HL-60/S4 treated with retinoic acid at 250 ng/mL for 4 days and 3 days (cell line): ENCODE data around the gene IQCH.
"Not testable (repeated sequence)": the region's sequence is repeated elsewhere in the genome, so short reads cannot be mapped to it uniquely, and the experiment has no call there.

Source experiments
- in situ Hi-C: fragments of 300-500 bp; cut with MboI; formaldehyde crosslinking; loops from 2 replicates; pipeline ENCODE4 v1.7.0; 2022; ENCODE audit warnings: low sequenced_read_pairs

The IQCH gene

DNA sequence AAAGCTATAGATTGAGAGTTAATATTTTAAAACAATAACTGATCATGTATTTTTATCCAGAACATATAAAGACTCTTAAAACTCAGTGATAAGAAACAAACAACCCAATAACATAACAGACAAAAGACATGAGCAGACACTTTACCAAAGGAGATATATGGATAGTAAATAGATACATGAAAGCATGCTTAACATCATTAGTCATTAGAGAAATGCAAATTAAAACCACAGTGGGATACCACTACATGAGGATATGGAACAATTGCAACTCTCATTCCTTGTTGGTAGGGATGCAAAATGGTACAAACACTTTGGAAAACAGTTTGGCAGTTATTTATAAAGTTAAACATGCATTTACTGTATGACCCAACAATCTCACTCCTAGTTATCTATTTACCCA lies 95.0 kb downstream of the IQCH start:
- in situ Hi-C loops: no loop called here

- in situ Hi-C loops: no loop called here
These were observed 95.5 kb downstream of the IQCH start for GRCh38 chr15:67350042-67350441.

GRCh38 chr15:67358391-67358790 lies 103.8 kb downstream of the IQCH start:
- in situ Hi-C loops: no loop called here

- in situ Hi-C loops: no loop called here
These were observed 104.2 kb downstream of the IQCH start for GRCh38 chr15:67358812-67359211.

DNA sequence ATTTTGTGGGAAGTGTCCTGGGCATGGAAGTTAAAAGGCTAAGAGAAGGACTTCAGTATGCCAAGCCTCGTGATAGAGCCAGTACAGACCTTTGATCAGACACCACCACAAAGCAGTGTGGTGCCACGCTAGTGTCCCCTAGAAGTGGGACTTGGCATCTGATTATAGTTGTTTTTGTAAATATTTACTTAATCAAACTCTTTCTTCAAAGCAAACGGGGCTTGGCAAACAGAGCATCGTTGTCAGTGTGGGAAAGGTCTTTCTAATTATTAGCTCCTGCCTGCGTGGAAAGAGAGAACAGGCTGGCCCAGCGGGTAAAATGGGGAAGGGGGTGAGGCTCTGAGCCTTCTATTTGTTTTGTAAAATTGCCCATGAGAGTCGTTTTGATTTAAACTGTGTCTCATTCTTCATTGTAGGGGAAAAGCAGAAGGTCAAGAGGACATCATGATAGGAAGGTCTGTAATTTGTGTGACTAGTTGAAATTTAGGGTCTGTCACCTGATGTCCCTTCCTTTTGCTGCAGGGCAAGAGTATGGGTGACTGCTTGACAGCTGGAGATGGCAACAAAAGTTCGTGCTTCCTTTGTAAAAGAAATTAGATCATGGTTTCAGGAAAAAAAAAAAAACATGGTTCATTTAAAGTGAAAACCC lies 105.0 kb downstream of the IQCH start:
- in situ Hi-C loops: no loop called here

- in situ Hi-C loops: no loop called here
These were observed 106.5 kb downstream of the IQCH start for GRCh38 chr15:67361100-67361499.

- in situ Hi-C loops: not testable (repeated sequence)
These were observed 109.1 kb downstream of the IQCH start for GRCh38 chr15:67363712-67364111.

DNA sequence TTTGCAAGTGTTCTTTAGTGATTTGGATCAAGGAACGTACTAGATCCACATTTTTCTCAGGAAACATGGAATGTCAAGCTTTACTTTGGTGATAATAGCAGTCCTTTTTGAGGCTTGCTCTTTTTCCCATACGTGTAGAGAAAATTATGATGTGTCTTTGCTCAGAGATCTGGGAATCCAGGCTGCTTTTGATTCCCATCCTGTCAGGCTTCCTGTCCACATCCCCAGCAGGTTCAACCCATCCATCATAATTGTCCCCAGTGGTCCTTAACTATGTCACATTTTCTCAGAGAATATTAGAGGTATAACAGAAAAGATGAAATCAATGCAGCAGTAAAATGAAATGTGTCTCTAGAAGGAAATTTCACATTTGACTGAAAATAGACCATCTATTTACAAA lies 111.4 kb downstream of the IQCH start:
- in situ Hi-C loops: no loop called here

DNA sequence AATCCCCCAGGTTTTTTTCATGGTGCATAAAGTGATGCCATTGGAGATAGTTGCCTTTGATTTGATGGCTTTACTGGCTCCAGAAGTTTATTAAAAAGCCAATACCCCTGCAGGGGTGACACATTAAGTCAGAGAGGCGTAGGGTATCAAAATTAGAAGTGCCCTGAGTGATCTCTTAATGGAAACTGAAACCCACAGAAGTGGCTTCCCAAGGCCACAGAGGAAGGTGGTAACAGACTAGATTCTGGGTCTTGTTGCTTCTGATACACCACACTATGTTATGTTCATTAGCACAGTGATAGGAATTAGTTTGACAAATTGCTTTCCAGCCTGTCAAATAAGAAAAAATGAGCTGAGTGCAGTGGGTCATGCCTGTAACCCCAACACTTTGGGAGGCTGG lies 112.3 kb downstream of the IQCH start:
- in situ Hi-C loops: no loop called here

- in situ Hi-C loops: no loop called here
These were observed 114.9 kb downstream of the IQCH start for GRCh38 chr15:67369359-67369998.

- in situ Hi-C loops: no loop called here
These were observed 115.8 kb downstream of the IQCH start for GRCh38 chr15:67370206-67370954.

DNA sequence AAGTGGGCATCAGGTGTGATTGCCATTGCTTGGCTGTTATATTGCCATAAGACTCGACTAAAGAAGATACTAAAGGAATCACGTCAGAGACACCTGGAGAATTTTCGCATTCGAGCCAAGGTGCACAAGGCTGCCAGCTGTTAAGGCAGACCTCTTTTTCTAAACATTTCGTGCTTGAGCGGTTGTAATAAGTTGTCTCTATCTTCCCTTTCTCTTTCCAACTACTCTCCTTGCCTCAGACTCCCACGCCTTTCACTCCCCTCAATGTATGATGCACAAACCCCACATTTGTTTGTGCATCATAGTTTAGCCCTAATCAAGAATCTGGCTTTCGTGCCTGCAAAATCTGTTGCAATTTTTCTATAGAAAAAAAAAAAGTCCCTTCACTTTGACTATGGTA lies 118.0 kb downstream of the IQCH start:
- in situ Hi-C loops: no loop called here

- in situ Hi-C loops: no loop called here
These were observed 118.5 kb downstream of the IQCH start for GRCh38 chr15:67372986-67373675.

DNA sequence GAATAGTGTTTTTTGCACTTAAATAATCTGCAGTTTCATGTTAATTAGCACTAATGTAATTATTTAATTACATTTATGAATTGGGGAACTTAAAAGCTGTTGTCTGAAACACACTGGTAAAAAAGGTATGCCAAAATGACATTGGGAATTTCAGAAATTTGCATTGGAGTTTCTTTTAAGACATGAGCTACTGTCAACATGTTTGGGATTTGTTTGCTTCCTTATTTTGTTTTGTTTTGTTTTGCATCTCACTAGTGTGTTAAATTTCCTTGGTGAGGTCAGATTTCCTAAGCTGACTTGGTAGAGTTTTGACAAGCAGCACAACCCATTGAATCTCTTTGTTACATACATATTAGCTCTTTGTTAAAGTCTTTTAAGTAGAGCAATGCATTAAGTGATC lies 119.4 kb downstream of the IQCH start:
- in situ Hi-C loops: no loop called here

DNA sequence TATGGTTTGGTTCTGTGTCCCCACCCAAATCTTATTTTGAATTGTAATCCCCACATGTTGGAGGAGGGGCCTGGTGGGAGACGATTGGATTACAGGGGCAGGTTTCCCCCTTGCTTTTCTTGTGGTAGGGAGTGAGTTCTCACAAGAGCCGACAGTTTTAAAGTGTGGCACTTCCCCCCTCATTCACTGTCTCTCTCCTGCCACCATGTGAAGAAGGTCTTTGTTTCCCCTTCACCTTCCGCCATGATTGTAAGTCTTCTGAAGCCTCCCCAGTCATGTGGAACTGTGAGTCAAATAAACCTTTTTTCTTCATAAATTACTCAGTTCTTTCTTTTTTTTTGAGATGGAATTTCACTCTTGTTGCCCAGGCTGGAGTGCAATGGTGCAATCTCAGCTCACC lies 124.9 kb downstream of the IQCH start:
- in situ Hi-C loops: no loop called here

DNA sequence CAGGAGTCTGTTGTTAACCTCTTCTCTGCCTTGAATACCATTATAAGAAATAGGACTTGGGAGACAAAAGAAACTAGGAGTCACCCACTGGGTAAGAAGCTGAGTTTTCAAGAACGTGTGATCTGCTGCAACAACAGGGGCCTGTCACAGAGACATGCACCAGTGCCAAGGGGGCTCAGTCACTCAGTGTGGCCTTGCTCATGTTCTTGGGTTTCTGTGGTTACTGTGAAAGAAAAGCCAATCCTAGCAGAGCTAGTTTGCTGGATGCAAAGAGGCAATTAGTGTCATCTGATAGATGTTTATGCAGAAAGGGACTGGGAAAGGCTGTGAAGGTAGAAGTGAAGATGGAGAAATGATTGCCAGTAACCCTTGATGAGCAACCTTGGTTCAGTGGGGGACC lies 126.3 kb downstream of the IQCH start:
- in situ Hi-C loops: no loop called here

GRCh38 chr15:67381416-67382045 lies 126.9 kb downstream of the IQCH start:
- in situ Hi-C loops: no loop called here

- in situ Hi-C loops: no loop called here
These were observed 128.1 kb downstream of the IQCH start for GRCh38 chr15:67382723-67383122.

DNA sequence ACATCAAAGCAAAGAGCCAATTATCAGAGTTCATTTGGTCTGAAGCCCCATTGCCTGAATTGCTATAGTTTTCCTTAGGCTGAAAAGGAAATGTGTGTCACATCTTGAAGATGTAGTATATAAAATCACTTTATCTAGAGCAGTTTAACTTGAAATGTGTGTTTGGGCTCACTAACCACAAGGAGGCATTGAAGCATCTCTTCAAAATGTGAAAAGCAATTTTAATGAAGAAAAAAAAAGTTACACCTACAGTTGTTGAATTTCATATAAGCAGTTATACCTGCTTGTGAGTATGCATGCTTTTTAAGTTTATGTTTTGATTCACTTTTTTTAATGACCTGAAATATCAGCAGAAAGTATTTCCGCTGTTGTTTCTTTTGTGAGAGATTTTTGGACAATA lies 129.3 kb downstream of the IQCH start:
- in situ Hi-C loops: no loop called here

DNA sequence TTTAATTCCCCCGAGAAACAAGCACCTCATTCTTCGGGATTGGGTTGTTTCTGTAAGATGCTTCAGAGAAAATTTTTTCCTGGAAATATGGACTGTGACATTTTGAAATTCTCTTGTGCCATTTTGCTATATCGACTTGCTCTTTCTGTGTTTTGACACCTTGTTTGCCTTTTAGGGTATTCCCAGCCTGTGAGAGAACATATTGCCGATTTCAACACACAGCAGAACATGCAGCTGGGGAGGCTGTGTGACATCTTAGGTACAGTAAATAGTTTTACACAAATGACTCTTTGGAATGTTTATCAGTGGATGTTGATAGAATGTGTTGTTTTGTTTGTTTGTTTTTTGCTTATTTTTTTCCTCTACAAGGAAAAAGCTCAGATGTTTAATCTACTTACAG lies 130.2 kb downstream of the IQCH start:
- in situ Hi-C loops: no loop called here

GRCh38 chr15:67385971-67386370 lies 131.4 kb downstream of the IQCH start:
- in situ Hi-C loops: no loop called here
